Measurements from ENCODE around the gene PDHA2.

PDHA2 gene

DNA sequence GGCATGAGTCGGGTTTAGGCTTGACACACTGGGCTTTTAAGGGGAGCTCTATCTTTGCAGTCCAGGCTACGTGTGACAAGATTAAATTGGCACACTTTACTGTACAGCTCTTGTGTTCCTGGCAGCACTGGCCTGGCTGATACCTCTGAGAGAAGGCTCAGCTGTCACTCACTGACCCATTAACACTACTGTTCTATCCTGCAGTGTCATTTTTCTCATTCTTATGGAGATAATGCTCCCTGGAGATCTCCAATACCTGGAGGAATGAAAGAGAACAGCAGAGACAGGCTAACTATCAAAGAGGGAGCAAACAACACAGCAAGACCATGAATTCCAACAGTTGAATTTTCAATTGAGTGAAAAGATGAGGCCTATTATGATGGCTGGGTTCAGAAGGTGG, 1.7 kb upstream of the PDHA2 start:
- no peaks in the 10 kb centered on the region for H3K36me3 ChIP-seq (ENCODE audit: low read length)
- no peak overlapping the region for H3K27ac ChIP-seq (ENCODE audit: low read depth, low read length)
- H3K4me2 ChIP-seq (ENCODE audit: low read depth, low read length, poor library complexity, severe bottlenecking), result no peak overlapping the region
- no peaks in the 10 kb centered on the region for H3K79me2 ChIP-seq (ENCODE audit: insufficient read depth, low read length)
- no peaks in the 10 kb centered on the region for H4K20me1 ChIP-seq (ENCODE audit: low read depth, low read length)
- no peaks in the 10 kb centered on the region for H3K27me3 ChIP-seq (ENCODE audit: low read length)
- no peaks in the 10 kb centered on the region for H3K9me3 ChIP-seq (ENCODE audit: insufficient read depth, low read length)
- TF ChIP-seq EZH2phosphoT487 (conservative IDR thresholded peaks at IDR 0.05; ENCODE audit: low read length), result no peak
- TF ChIP-seq, protein P1, sequence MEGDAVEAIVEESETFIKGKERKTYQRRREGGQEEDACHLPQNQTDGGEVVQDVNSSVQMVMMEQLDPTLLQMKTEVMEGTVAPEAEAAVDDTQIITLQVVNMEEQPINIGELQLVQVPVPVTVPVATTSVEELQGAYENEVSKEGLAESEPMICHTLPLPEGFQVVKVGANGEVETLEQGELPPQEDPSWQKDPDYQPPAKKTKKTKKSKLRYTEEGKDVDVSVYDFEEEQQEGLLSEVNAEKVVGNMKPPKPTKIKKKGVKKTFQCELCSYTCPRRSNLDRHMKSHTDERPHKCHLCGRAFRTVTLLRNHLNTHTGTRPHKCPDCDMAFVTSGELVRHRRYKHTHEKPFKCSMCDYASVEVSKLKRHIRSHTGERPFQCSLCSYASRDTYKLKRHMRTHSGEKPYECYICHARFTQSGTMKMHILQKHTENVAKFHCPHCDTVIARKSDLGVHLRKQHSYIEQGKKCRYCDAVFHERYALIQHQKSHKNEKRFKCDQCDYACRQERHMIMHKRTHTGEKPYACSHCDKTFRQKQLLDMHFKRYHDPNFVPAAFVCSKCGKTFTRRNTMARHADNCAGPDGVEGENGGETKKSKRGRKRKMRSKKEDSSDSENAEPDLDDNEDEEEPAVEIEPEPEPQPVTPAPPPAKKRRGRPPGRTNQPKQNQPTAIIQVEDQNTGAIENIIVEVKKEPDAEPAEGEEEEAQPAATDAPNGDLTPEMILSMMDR (IDR thresholded peaks at IDR 0.05; ENCODE audit: insufficient read depth, low read length, poor library complexity, severe bottlenecking), result no peak
- H3K4me3 ChIP-seq (ENCODE audit: insufficient read depth, low read length, poor library complexity, severe bottlenecking), result no peak overlapping the region
- H3K9me2 ChIP-seq (replicated peaks; ENCODE audit: insufficient read depth, low read length), result no peaks in the 10 kb centered on the region
- no peak overlapping the region for H3K9ac ChIP-seq (ENCODE audit: low read length)
- no peak overlapping the region for H2AFZ ChIP-seq (ENCODE audit: low read depth, low read length, severe bottlenecking)
- H3F3A ChIP-seq (ENCODE audit: insufficient read depth), result no peaks in the 10 kb centered on the region

DNA sequence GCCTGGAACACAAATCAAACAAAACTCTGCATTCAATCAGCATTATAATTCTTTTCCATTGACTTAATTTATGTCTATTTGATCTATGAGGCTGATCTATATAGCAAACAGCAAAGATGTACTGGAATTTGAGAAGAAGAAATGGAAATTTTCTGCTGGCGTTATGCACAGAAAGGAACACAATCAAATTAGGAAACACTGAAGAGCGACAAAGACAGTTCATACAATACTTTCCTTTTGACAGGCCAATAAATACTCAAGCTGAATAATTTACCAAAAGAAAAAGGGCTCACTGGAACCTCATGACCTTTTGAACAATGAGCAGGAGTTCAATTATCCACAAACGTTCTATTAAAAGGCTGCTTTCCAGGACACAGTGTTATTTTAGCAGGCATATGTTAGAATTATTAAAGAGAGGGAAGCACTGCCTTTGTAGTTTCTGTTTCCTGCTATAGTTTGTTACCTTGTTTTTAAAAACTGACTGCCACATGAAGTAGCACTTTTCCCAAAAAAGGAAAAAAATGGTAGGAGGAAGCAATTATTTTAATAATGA, 8.1 kb downstream of the PDHA2 start:
- no peaks in the 10 kb centered on the region for H4K20me1 ChIP-seq (ENCODE audit: low read depth, low read length)
- no peak overlapping the region for H3K4me3 ChIP-seq (ENCODE audit: insufficient read depth, low read length, poor library complexity, severe bottlenecking)
- H3F3A ChIP-seq (ENCODE audit: insufficient read depth), result no peaks in the 10 kb centered on the region
- no peaks in the 10 kb centered on the region for H3K79me2 ChIP-seq (ENCODE audit: insufficient read depth, low read length)
- H3K36me3 ChIP-seq (ENCODE audit: low read length), result no peaks in the 10 kb centered on the region
- TF ChIP-seq EZH2phosphoT487 (conservative IDR thresholded peaks at IDR 0.05; ENCODE audit: low read length), result no peak
- TF ChIP-seq, protein P1 (IDR thresholded peaks at IDR 0.05; ENCODE audit: insufficient read depth, low read length, poor library complexity, severe bottlenecking), result no peak
- H3K27ac ChIP-seq (ENCODE audit: low read depth, low read length), result no peak overlapping the region
- no peak overlapping the region for H3K4me2 ChIP-seq (ENCODE audit: low read depth, low read length, poor library complexity, severe bottlenecking)
- no peaks in the 10 kb centered on the region for H3K27me3 ChIP-seq (ENCODE audit: low read length)
- no peaks in the 10 kb centered on the region for H3K9me3 ChIP-seq (ENCODE audit: insufficient read depth, low read length)
- no peak overlapping the region for H2AFZ ChIP-seq (ENCODE audit: low read depth, low read length, severe bottlenecking)
- no peaks in the 10 kb centered on the region for H3K9me2 ChIP-seq (replicated peaks; ENCODE audit: insufficient read depth, low read length)
- no peak overlapping the region for H3K9ac ChIP-seq (ENCODE audit: low read length)

DNA sequence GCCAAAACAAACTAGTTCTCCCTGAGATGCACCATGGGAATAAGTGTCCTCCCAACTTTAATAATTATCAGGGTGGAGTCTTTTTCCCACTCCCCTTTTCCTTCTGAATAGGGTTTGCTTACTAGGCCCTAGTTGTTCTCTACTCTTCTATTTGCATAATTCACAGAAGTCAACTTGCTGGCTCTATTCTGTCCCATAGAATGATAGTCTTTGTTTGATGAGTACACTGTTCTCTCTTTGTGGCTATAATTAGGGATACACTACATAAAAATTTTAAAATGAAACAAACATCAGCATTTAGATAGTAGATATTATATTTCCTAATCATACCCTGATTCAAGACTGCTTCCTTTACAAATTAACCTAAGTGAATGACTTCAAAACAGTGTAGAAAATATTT, 10.3 kb downstream of the PDHA2 start:
- TF ChIP-seq, protein P1 (IDR thresholded peaks at IDR 0.05; ENCODE audit: insufficient read depth, low read length, poor library complexity, severe bottlenecking), result no peak
- no peak for TF ChIP-seq EZH2phosphoT487 (conservative IDR thresholded peaks at IDR 0.05; ENCODE audit: low read length)
- H3K9me3 ChIP-seq (ENCODE audit: insufficient read depth, low read length), result no peaks in the 10 kb centered on the region

More for the DNA sequence above, 10.3 kb downstream of the PDHA2 start:
- Histone ChIP-seq H3K27me3 (ENCODE audit: low read length) (no peaks in the 10 kb centered on the region), H3K9ac (ENCODE audit: low read length) (no peak overlapping the region), H3F3A (ENCODE audit: insufficient read depth) (no peaks in the 10 kb centered on the region), H3K4me3 (ENCODE audit: insufficient read depth, low read length, poor library complexity, severe bottlenecking) (no peak overlapping the region), H3K27ac (ENCODE audit: low read depth, low read length) (no peak overlapping the region), H3K4me2 (ENCODE audit: low read depth, low read length, poor library complexity, severe bottlenecking) (no peak overlapping the region), H2AFZ (ENCODE audit: low read depth, low read length, severe bottlenecking) (no peak overlapping the region), H3K36me3 (ENCODE audit: low read length) (no peaks in the 10 kb centered on the region), H3K9me2 (replicated peaks; ENCODE audit: insufficient read depth, low read length) (no peaks in the 10 kb centered on the region), H3K79me2 (ENCODE audit: insufficient read depth, low read length) (no peaks in the 10 kb centered on the region), H4K20me1 (ENCODE audit: low read depth, low read length) (no peaks in the 10 kb centered on the region)
